Omental fat pad (tissue), 4 donors: Measurements from ENCODE around the gene KDM4C. TPM values are rescaled to one million over a fixed set of nuclear protein-coding genes. Genes with fewer than 3 reads are reported as not detected.
"Not testable (repeated sequence)": the region's sequence is repeated elsewhere in the genome, so short reads cannot be mapped to it uniquely, and the experiment has no call there.

Experiments used
- ATAC-seq: fragments of 150-250 bp; one replicate; pipeline ENCODE4 v1.9.1; 2016; ENCODE audit warnings: mild to moderate bottlenecking, moderate library complexity; ENCODE audit not compliant: low FRiP score
- DNase-seq: peaks from one replicate; pipeline ENCODE4 v3.0.0-alpha.2; 2019; ENCODE audit warnings: low spot score
- CTCF ChIP-seq, 3 donors: fragments of 450-650 bp; IDR thresholded peaks; one replicate each; pipeline ENCODE4 v1.5.1; 2016 to 2017; ENCODE audit warnings: antibody characterized with exemption in 3 of 3, mild to moderate bottlenecking in 3 of 3, moderate library complexity in 2 of 3
- total RNA-seq, 4 donors: library from RNA; depleted of rRNA; stranded (reverse); fragments of >200 nt; gene quantifications; one replicate each; pipeline ENCODE4 v1.1.0, GENCODE V29; 2016

KDM4C gene
- total RNA-seq, 4 donors from 2014 or later = 24.9 to 37.0 (median 32.0) TPM

- no peak for TF ChIP-seq CTCF (IDR thresholded peaks at IDR 0.05)
- DNase-seq = no peak
- no peak for ATAC-seq
Observed at GRCh38 chr9:6805532-6805931, 47.8 kb downstream of the KDM4C start.

DNA sequence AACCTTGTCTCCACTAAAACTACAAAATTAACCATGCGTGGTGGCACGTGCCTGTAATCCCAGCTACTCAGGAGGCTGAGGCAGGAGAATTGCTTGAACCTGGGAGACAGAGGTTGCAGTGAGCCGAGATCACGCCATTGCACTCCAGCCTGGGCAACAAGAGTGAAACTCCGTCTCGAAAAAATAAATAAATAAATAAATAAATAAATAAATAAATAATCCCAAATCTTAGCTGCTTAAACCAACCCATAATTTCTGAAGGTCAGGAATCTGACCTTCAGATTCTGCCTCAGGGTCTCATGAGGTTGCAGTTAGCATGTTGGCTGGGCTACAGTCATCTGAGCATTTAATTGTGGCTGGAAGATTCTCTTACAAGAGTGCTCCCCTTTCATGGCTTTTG lies 48.5 kb downstream of the KDM4C start:
- DNase-seq, ATAC-seq: not testable (repeated sequence)

DNA sequence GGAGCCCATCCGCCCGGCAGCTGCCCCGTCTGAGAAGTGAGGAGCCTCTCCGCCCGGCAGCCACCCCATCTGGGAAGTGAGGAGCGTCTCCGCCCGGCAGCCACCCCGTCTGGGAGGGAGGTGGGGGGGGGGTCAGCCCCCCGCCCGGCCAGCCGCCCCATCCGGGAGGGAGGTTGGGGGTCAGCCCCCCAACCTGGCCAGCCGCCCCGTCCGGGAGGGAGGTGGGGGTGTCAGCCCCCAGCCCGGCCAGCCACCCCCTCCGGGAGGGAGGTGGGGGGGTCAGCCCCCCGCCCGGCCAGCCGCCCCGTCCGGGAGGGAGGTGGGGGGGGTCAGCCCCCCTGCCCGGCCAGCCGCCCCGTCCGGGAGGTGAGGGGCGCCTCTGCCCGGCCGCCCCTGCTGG lies 49.9 kb downstream of the KDM4C start:
- not testable (repeated sequence) for DNase-seq, ATAC-seq

DNA sequence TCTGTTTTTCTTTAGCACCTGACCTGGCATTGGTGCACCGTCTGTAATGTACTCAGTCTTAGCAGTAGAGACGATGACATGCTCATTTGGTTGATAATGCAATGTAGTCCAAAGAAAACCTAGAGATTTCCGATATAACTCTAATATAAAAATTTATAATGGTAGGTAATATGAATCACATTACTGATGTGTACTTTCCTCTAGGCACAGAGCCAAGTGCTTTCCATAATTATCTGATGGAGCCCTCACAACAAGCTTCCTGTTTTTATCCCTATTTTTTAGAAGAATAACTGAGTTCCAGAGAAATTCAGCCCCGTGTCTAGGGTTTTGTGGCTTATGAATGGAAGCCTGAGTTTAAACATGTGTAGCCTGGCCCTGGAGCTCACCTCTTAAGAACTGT lies 53.7 kb downstream of the KDM4C start:
- TF ChIP-seq CTCF (IDR thresholded peaks at IDR 0.05) = no peak
- DNase-seq (no peak), ATAC-seq (no peak)

DNA sequence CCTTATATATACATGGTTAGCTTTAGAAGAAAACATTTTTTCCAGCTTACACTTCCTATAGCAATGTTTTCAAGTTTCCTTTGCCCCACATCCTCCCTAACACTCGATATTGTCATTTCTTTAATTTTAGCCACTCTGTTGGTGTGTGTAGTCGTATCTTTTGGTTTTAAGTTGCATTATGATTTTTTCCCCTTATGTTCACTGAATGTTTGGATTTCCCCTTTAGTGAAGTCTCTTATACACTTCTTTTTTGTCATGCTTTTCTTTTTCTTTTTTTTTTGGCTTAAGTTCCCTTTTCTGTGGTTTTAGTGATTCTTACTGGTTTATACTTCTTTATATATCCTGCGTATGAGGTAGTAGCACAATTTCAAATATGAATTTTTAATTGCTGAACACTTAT lies 58.8 kb downstream of the KDM4C start:
- no peak for ATAC-seq

GRCh38 chr9:6818292-6818922 lies 60.6 kb downstream of the KDM4C start:
- no peak for TF ChIP-seq CTCF (IDR thresholded peaks at IDR 0.05)
- DNase-seq (no peak), ATAC-seq (no peak)

More for the DNA sequence above, 58.8 kb downstream of the KDM4C start:
- DNase-seq = no peak
- no peak for TF ChIP-seq CTCF (IDR thresholded peaks at IDR 0.05)

DNA sequence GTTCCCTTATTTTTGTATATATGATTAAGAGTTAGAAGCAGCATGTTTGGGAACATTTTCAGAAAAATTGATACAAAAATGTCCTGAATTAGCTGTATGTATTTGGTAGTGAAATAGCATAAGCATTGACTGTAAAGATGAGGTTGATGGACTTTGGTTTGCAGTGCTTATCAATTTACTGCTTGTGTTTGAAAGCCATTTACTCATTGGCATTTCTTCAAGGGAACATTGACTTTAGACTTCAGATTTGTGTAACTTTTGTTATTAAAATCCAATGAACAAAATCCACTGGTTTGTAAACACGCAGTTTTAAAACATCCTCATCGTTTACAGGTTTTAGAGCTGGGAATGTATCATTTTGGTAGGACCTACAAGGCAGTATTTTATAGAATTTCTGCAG lies 61.3 kb downstream of the KDM4C start:
- ATAC-seq (no peak), DNase-seq (no peak)
- TF ChIP-seq CTCF (IDR thresholded peaks at IDR 0.05) = no peak

- no peak for TF ChIP-seq CTCF (IDR thresholded peaks at IDR 0.05)
- DNase-seq (no peak), ATAC-seq (no peak)
Observed at GRCh38 chr9:6819529-6819928, 61.8 kb downstream of the KDM4C start.
